ENCODE measurements around the gene EPB41L5. TPM values are rescaled to one million over a fixed set of nuclear protein-coding genes. Genes with fewer than 3 reads are reported as not detected.

EPB41L5 gene
- total and polyA plus RNA-seq, 9 donors, result 9.3 to 39.5 (median 27.1) TPM

DNA sequence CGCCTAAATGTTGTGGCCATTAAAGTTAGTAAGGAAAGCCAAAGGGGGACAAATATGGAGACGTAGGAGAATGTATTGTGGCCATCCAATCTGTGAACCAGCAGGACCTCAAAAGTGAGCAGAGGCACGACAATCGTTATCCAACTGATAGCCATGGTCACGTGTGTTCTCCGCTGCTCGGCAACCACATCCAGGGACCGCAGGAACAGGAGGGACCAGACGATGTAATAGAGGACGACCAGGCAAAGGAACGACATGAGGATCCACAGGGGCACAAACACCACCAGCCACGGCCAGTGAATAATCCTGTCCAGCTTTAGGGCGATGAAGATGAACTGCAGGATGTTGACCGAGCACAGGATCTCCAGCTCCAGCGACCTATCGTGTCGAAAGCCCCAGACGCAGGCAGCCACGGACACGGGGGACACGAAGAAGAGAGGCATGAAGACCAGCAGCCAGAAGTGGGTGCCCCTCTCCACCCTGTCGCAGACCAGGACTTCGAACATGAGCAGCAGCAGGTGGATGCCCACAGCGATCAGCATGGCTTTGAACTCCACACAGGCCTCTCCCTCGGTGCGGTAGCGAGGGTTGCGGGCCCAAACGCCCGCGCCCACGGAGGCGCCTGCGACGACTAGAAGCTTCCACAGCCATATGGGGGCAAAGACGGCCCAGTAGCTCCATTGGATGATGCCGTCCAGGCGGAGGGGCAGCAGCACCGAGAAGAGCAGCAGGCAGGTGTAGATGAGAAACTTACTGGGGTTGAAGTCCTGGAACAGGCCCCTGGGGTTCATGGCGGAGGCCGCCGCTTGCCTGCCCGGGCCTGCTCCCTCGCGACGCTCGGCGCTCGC is 209.5 kb downstream of the EPB41L5 start:
- Histone ChIP-seq H3K27ac (peak overlapping the region; percentile 72 to 92), H3K36me3 (no peaks in the 10 kb centered on the region), H3K27me3 (no peaks in the 10 kb centered on the region), H3K4me1 (ENCODE audit: insufficient read depth) (peaks cover 6% of the 10 kb centered on the region), H3K9me3 (no peaks in the 10 kb centered on the region), H3K4me3 (peak overlapping the region; percentile 39)
- peak in 1 of 5 donors; percentile 53 for DNase-seq
- intact Hi-C loops (cut with DNase I), result no loop called here
- TF ChIP-seq POLR2A (IDR thresholded peaks at IDR 0.05) (no peak), EP300 (IDR thresholded peaks at IDR 0.05) (no peak)
- TF ChIP-seq, protein P1, sequence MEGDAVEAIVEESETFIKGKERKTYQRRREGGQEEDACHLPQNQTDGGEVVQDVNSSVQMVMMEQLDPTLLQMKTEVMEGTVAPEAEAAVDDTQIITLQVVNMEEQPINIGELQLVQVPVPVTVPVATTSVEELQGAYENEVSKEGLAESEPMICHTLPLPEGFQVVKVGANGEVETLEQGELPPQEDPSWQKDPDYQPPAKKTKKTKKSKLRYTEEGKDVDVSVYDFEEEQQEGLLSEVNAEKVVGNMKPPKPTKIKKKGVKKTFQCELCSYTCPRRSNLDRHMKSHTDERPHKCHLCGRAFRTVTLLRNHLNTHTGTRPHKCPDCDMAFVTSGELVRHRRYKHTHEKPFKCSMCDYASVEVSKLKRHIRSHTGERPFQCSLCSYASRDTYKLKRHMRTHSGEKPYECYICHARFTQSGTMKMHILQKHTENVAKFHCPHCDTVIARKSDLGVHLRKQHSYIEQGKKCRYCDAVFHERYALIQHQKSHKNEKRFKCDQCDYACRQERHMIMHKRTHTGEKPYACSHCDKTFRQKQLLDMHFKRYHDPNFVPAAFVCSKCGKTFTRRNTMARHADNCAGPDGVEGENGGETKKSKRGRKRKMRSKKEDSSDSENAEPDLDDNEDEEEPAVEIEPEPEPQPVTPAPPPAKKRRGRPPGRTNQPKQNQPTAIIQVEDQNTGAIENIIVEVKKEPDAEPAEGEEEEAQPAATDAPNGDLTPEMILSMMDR (IDR thresholded peaks at IDR 0.05), result no peak
- 75 to 88% (median 78%) methylated on average over 41 to 49 of the region's 49 CpGs for WGBS, 3 donors

GRCh38 chr2:120223034-120223912 is 210.4 kb downstream of the EPB41L5 start, which contains the start of gene TMEM185B:
TMEM185B (minus strand) TSS chr2:120223400; CDS start chr2:120222976, 424 bp downstream.
- 1 to 4% (median 3%) methylated on average over 57 to 108 of the region's 108 CpGs for WGBS, 3 donors
- Histone ChIP-seq H3K4me1 (ENCODE audit: insufficient read depth) (peaks cover 6% of the 10 kb centered on the region), H3K9me3 (no peaks in the 10 kb centered on the region), H3K4me3 (peak within 1 kb of the TSS; percentile 39), H3K27ac (peak within 1 kb of the TSS; percentile 72 to 92), H3K36me3 (no peaks in the 10 kb centered on the region), H3K27me3 (no peaks in the 10 kb centered on the region)
- DNase-seq, result peak; percentile 86 to 96 (median 91)
- intact Hi-C loops (cut with DNase I), result no loop called here
- TF ChIP-seq, protein P1 (IDR thresholded peaks at IDR 0.05), result peak in 1 of 3 donors; percentile 24
- TF ChIP-seq POLR2A (IDR thresholded peaks at IDR 0.05), result no peak

DNA sequence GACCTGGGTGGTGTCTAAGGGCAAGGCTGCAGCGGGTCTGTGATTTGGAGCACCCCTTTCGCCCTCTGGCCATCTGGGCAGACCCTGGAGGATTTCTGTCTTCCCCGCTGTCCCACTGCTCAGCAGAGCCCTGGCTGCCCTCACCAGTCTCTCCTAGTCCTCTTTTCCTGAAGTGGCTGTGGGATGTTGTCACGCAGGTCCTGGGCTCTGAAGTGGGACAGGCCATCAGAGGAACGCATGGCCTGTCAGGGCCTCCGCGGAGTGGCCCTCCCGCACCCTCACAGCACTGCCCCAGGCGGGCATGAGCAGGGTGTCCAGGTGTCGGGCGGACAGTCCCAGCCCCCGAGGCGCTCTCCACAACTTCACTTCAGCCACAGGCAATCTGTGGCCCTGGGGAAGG is 211.4 kb downstream of the EPB41L5 start:
- Histone ChIP-seq H3K4me1 (ENCODE audit: insufficient read depth) (peaks cover 6% of the 10 kb centered on the region), H3K4me3 (no peak overlapping the region), H3K9me3 (no peaks in the 10 kb centered on the region), H3K36me3 (no peaks in the 10 kb centered on the region), H3K27me3 (no peaks in the 10 kb centered on the region), H3K27ac (no peak overlapping the region)
- intact Hi-C loops (cut with DNase I), result loop anchor here in 1 of 4 donors (1.0 kb wide), 1 partner anchor 28 kb away; the partner anchor contains the start of gene RALB
- peak in 1 of 5 donors; percentile 36 for DNase-seq
- no peak for TF ChIP-seq EP300 (IDR thresholded peaks at IDR 0.05)
- TF ChIP-seq, protein P1 (IDR thresholded peaks at IDR 0.05), result no peak
- TF ChIP-seq POLR2A (IDR thresholded peaks at IDR 0.05), result no peak
- 87 to 97% (median 92%) methylated on average over 13 of the region's 13 CpGs for WGBS, 3 donors

Measured in ovary (tissue), 9 donors.